ACHN (cell line): ENCODE results near the gene C5AR1.
"Not testable (repeated sequence)": the region's sequence is repeated elsewhere in the genome, so short reads cannot be mapped to it uniquely, and the experiment has no call there.

ENCODE experiments used
- DNase-seq: peaks from one replicate; pipeline ENCODE4 v3.0.0-alpha.2; 2015
- in situ Hi-C: cut with HindIII; loops from 2 replicates; pipeline ENCODE4 v1.10.0; 2017; ENCODE audit warnings: low sequenced_read_pairs, low pct_ligation_motif_present, low pct_unique_long_range_greater_than_20kb

Gene C5AR1

DNA sequence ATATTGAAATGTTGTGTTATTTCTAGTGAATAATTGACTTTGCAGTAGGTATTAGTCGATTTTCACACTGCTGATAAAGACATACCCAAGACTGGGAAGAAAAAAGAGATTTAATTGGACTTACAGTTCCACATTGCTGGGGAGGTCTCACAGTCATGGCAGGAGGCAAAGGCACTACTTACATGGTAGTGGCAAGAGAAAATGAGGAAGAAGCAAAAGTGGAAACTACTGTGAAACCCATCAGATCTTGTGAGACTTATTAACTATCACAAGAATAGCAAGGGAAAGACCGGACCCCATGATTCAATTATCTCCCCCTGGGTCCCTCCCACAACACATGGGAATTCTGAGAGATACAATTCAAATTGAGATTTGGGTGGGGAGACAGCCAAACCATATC lies 12.4 kb downstream of the C5AR1 start:
- in situ Hi-C loops = no loop called here
- DNase-seq = no peak

DNA sequence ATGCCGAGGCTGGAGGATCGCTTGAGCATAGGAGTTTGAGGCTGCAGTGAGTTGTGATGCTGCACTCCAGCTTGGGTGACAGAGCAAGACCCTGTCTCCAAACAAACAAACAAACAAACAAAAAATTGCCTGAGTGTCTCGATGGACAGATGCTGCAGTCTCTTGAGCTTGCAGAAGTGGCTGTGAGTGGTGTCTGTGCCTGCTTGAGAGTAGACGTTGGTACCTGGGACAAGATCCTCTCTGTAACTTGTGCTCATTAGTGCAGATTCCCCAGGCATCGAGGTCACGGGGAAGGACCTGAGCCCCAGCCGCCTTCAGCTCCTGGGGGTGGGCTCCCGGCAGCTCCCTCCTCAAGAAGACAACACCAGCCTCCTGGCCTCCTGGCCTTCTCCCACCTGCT lies 13.7 kb downstream of the C5AR1 start:
- DNase-seq = no peak
- in situ Hi-C loops = no loop called here

DNA sequence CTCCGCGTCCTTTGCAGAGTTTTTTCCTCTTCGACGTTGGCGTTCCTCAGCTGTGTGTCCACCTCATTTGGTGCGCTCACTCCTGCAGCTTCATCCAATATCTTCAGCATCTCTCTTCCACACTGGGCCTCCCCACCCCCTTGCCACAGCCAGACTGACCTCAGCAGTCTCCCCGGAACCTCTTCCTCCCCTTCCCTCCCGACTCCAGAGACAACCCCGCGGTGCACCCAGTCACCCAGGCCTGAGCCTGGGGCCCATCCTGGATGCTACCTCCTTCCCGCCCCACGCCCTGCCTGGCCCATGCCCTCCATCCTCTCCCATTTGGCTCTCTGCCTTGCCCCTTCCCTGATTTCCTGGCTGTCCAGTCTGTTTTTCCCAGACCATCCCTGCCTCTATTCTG lies 14.2 kb downstream of the C5AR1 start:
- no peak for DNase-seq
- in situ Hi-C loops = no loop called here

DNA sequence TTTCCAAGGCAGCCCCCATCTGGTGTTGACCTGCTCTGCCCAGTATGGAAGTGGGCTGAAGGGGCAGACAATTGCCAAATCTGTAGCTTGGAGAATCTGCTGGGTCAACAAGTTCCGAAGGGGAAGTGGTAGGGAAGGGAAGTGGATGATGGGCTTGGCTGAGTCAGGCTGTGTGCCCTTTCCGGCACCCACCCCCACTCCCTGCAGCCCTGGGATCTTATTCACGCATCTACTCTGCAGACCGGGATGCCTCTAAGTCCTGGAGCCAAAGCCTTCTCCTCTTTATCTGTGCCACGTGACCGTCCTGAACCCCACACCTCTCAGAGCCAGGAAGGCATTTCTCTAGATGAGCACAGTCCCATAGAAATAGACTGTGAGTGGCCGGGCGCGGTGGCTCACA lies 14.8 kb downstream of the C5AR1 start:
- no peak for DNase-seq
- in situ Hi-C loops = no loop called here

DNA sequence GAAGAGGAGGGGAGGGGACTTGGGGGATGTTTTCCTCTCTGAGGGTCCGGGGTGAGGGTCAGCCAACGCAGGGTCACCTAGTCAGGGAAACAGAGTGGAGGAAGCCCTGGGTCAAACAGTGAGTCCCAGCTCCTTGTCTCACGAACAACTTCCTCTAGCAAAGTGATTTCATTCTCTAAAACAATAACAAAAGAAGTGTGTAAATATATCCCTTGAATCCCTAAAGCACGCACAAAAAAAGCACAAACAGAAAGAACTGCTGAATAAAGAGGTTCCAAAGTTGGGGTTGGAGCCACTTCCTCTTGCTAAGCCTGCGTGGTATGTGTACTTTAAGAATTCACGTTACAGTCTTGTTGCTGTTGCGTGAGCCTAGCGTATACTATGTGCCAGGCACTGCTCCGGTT lies 20.8 kb downstream of the C5AR1 start:
- no peak for DNase-seq
- in situ Hi-C loops = no loop called here

DNA sequence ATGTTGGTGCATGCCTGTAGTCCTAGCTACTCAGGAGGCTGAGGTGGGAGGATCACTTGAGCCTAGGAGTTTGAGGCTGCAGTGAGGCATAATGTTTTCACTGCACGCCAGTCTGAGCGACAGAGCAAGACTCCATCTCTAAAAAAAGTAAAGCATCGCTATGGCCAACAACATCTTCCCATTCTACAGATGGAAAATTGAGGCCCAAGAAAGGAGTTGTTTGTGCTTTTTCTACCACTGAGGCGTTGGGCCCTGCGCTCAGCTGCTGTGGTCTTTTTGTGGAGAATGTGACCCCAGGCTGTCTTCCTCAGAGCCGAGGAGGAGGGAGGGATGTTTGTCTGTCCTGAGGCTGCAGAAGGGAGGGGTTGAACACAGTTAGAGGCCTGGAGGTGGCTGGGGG lies 21.8 kb downstream of the C5AR1 start:
- no peak for DNase-seq
- in situ Hi-C loops = no loop called here

DNA sequence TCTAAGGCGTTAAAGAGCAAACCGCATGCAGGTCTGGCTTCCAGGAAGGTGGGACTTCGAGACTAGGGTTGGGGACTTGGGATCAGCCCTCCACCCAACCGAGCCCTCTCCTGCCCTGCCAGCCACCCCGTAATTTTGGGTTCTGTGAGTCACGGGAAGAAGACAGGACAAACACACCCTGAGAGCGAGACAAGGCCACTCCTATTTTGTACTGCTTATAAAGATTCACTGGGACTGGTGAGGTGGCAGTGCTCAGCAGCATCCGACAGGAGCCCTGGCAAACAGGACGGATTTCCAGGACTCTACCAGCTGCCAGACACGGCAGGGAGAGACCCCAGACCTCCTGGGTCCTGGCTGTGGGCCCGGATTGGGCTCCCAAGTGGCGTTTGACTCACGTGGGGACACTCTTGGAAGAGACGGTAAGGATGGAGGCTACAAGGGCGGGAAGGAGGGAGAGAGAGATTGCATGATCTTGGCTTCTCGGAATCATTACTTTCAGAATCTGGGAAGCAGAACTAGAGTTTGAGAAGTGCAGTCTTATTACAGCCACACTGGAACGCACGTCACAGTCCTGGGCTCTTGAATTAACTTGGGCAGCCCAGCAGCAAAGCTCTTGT lies 22.4 kb downstream of the C5AR1 start, which contains the start of gene C5AR2:
TSS of gene C5AR2 (plus strand) at position 245 of the 617 bp plus-strand sequence. CDS start 8,625 bp downstream, outside the sequence.
- in situ Hi-C loops = no loop called here
- DNase-seq = no peak

DNA sequence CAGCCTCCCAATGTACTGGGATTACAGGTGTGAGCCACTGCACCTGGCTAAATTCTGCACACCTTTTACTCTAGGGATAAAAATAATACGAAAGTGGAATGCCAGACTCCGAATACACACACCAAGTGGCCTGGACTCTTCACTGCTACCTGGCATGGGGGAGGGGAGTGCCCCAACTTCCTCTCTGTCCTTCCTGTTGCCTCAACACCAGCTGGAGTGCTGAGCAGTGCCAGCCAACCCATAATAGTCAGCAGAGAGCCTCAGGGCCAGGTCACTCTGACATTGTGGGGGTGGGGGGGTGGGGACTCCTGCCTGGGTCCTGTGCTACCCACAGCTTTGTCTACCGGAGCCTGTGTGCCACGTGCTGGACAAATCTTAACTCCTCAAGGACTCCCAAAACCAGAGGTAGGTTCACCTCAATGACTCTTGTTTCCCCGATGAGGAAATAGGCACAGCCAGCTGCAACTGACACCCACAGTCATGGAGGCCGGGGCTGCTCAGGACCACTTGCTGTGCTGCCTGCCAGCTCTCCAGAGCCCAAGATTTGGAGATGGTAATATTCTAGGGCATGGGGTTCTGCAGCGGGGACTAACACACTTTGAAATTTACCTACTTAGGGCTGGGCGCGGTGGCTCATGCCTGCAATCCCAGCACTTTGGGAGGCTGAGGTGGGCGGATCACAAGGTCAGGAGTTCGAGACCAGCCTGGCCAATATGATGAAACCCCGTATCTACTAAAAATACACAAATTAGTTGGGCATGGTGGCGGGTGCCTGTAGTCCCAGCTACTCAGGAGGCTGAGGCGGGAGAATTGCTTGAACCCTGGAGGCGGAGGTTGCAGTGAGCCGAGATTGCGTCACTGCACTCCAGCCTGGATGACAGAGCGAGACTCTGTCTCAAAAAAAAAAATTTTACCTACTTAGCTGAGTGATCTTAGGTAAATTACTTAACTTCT lies 27.4 kb downstream of the C5AR1 start:
- in situ Hi-C loops = not testable (repeated sequence)

DNA sequence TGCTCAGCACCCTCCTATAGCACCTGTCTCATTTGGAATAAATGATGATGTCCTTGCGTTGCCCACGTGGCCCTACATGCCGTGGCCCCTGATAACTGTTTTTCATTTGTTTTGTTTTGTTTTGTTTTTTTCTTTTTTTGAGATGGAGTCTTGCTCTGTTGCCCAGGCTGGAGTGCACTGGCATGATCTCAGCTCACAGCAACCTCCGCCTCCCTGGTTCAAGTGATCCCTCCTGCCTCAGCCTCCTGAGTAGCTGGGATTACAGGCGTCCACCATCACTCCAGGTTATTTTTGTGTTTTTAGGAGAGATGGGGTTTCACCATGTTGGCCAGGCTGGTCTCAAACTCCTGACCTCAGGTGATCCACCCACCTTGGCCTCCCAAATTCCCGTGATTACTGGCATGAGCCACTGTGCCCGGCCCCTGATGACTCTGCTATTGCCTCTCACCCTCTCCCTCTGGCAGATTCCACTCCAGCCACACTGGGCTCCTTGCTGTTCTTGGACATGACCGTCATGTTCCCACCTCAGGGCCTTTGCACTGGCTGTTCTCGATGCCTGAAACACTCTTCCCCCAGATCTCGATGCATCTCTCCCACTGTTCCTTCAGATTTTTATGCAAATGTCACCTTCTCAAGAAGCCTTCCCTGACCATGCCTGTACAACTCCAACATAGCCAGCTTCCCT lies 29.7 kb downstream of the C5AR1 start:
- in situ Hi-C loops = no loop called here
- no peak for DNase-seq

More for the DNA sequence above, 27.4 kb downstream of the C5AR1 start:
- DNase-seq = not testable (repeated sequence)

DNA sequence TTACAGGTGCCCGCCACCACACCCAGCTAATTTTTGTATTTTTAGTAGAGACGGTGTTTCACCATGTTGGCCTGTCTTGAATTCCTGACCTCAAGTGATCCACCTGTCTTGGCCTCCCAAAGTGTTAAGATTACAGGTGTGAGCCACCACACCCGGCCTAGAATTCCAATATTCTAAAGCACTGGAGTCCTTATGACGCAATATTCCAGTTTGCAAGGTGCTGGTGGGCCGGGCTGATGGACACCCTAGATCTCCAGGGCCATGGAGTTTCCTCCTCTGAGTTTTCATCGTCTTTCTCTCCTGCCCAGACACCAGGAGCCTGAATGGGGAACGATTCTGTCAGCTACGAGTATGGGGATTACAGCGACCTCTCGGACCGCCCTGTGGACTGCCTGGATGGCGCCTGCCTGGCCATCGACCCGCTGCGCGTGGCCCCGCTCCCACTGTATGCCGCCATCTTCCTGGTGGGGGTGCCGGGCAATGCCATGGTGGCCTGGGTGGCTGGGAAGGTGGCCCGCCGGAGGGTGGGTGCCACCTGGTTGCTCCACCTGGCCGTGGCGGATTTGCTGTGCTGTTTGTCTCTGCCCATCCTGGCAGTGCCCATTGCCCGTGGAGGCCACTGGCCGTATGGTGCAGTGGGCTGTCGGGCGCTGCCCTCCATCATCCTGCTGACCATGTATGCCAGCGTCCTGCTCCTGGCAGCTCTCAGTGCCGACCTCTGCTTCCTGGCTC lies 31.0 kb downstream of the C5AR1 start:
- in situ Hi-C loops = no loop called here

DNA sequence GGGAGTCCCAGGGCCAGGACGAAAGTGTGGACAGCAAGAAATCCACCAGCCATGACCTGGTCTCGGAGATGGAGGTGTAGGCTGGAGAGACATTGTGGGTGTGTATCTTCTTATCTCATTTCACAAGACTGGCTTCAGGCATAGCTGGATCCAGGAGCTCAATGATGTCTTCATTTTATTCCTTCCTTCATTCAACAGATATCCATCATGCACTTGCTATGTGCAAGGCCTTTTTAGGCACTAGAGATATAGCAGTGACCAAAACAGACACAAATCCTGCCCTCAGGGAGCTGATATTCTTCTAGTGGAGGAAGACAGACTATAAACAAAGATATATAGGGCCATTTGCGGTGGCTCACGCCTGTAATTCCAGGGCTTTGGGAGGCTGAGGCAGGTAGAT lies 32.1 kb downstream of the C5AR1 start:
- in situ Hi-C loops = no loop called here
- DNase-seq = no peak

More for the DNA sequence above, 31.0 kb downstream of the C5AR1 start:
- no peak for DNase-seq

DNA sequence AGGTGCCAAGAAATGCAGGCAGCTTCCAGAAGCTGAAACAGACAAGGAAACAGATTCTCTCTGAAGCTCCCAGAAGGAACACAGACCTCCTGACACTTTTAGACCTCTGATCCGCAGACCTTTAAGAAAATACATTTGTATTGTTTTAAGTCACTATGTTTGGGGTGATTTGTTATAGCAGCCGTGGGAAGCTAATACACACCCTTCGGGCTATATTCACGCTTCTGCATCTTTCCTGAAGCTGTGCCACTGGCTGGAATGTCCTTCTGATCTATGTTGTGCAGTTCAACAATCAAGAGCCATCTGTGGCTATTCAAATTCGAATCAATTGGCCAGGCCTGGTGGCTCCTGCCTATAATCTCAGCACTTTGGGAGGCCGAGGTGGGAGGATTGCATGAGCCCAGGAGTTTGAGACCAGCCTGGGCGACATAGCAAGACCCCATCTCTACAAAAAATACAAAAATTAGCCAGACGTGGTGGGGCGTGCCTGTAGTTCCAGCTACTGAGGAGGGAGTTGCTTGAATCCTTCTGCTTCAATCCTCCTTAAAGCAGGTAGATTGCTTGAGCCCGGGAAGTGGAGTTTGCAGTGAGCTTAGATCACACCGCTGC lies 33.6 kb downstream of the C5AR1 start:
- in situ Hi-C loops = no loop called here

DNA sequence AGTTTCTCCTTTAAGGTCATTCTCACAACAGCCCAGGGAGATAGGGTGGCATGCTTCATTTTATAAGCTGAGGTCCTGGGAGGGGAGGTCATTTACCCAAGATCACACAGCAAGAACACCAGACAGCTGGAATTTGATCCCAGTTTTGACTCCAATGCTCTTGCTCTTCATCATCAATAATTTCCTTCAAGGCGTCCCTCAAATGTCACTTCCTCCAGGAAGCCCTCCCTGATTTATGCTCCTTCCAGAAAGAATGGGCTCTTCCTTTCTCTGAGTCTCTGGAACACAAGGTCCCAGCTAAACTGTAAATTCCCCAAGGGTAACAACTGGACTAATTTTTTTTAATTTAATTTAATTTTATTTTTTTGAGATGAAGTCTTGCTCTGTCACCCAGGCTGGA lies 34.8 kb downstream of the C5AR1 start:
- in situ Hi-C loops = no loop called here
- no peak for DNase-seq

More for the DNA sequence above, 33.6 kb downstream of the C5AR1 start:
- no peak for DNase-seq

DNA sequence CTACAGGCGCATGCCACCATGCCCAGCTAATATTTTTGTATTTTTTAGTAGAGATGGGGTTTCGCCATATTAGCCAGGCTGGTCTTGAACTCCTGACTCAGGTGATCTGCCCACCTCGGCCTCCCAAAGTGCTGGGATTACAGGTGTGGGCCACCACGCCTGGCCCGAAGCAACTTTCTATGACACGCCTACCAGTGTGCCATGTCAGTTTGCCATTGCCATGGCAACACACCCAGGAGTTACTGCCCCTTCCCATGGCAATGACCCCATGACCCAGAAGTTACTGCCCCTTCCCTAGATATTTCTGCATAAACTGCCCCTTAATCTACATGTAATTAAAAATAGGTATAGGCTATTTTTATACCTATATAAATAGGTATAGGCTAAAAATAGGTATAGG lies 36.4 kb downstream of the C5AR1 start:
- in situ Hi-C loops = not testable (repeated sequence)

DNA sequence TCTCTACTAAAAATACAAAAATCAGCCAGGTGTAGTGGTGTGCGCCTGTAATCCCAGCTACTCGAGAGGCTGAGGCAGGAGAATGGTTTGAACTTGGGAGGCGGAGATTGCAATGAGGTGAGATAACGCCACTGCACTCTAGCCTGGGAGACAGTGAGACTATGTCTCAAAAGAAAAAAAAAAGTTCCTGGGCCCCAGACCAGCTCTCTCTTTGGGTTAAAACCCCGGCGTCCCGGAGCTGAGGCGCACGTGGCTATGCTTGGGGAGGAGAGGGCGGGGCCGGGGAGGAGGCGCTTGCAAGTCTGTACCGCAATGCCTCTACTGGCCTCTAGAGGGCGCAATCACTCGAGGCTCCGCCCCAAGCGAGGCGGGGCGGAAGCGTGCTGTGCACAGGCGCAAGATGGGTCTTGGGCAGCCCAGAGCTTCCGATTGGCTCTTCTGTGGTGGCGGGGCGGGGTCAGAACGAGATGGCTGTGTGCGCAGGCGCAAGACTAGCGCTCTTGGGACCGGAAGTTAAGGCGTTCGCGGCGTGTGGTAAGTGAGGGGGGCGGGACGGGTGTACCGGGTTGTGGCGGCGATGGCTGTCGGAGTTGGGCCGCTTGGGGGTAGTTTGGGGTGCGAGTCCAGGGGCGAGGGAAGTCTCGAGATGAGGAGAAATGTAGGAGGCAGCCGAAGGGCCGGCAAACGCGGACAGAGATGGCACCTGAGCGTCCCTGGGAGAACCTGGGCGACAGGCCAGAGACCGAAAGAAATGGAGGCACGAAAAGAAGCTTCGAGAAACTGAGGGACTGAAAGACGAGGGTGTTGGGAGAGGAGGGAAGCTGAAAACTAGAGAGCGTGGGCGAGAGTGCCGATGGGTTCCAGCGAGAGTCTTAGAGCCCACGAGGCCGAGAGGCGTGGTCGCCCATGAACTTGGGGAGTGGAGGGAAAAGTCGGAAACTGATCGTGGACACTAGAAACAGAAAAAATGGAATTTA lies 39.4 kb downstream of the C5AR1 start, which contains the start of gene DHX34:
TSS of gene DHX34 (plus strand) at position 497 of the 977 bp plus-strand sequence. CDS start 3,716 bp downstream, outside the sequence.
- DNase-seq = peak; percentile 97
- in situ Hi-C loops = no loop called here

More for the DNA sequence above, 36.4 kb downstream of the C5AR1 start:
- DNase-seq = not testable (repeated sequence)

DNA sequence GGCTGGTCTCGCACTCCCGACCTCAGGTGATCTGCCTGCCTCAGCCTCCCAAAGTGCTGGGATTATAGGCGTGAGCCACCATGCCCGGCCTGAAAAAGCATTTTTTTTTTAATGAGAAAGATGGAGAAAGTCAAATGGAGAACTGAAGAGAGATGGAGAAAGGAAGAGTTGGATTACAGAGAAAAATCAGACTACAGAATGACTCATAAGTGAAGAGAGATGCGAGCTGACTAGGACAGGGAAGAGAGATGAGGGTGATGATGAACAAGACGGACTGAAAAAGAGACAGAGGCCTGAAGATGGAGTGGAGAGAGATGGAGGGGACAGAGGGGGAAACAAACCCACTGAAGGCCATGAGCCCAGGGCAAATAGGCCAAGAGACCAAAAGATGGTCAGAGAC lies 41.0 kb downstream of the C5AR1 start:
- in situ Hi-C loops = no loop called here
- no peak for DNase-seq

DNA sequence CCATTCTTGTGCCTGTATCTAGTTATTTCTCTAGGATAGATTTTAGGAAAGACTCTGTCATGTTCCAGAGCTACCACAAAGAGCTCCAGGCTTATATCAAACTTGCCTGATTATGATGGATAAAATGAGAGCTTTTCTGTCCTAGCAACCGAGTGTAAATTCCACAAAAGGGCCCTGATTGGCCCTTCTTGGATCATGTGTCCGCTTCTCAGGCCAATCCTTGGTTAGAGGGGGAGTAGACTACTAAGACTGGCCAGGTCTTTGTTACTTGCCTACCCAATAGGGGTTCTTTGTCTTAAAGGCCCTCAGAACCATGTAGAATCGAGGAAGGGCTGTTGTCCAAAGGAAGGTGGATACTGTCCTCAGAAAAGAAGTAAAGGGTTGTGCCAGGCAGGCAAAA lies 41.9 kb downstream of the C5AR1 start:
- in situ Hi-C loops = no loop called here
- peak; percentile 11 for DNase-seq
